SU-DHL-6 (cell line): ENCODE data around the gene RAET1G.

Source experiments
- CTCF ChIP-seq: fragments of 200-600 bp; sonication (generic); IDR thresholded peaks from one replicate; pipeline ENCODE4 v1.5.1; 2017; ENCODE audit warnings: antibody characterized with exemption, mild to moderate bottlenecking, low read length, moderate library complexity; ENCODE audit not compliant: insufficient read depth, poor library complexity, severe bottlenecking
- EZH2phosphoT487 ChIP-seq: fragments of 200-600 bp; sonication (generic), shearing (Covaris generic); conservative IDR thresholded peaks from 2 replicates; pipeline ENCODE4 v1.6.1; 2018; ENCODE audit warnings: mild to moderate bottlenecking, antibody characterized with exemption, low read length, moderate library complexity, mixed read lengths

GRCh38 chr6:149913085-149913484 lies 9.8 kb downstream of the RAET1G start:
- TF ChIP-seq CTCF (no peak), EZH2phosphoT487 (no peak)
